Common myeloid progenitor, CD34-positive (primary cell): Measurements from ENCODE around the gene NANS.
"Not testable (repeated sequence)": the region's sequence is repeated elsewhere in the genome, so short reads cannot be mapped to it uniquely, and the experiment has no call there.

Experiments
- CTCF ChIA-PET: fragments of 350-600 bp; sonication (Branson Sonifier 250); formaldehyde crosslinking; loops from one replicate; lab custom pipeline; 2021; ENCODE audit warnings: antibody characterized with exemption; lab: Charles Lee
- POLR2A ChIA-PET: fragments of 350-600 bp; sonication (Branson Sonifier 250); formaldehyde crosslinking; loops from one replicate; lab custom pipeline; 2021; ENCODE audit warnings: antibody characterized with exemption; lab: Charles Lee
- DNase-seq, 3 donors: peaks; one replicate each; pipeline versions ENCODE4 v3.0.0 to v3.0.0-alpha.2; 2013
- H3K27ac ChIP-seq, 2 experiments: 1 replicate in 1 of 2; 2 replicates in 1 of 2; pipeline ENCODE4 v1.7.0; 2013; ENCODE audit warnings: inconsistent platforms in 2 of 2, low read length in 2 of 2, mild to moderate bottlenecking in 2 of 2, low read depth in 1 of 2, moderate library complexity in 1 of 2; ENCODE audit not compliant: severe bottlenecking in 2 of 2, insufficient read depth in 1 of 2, poor library complexity in 1 of 2
- H3K27me3 ChIP-seq, 5 experiments: replicated peaks in 2 of 5; 1 replicate in 3 of 5; 2 replicates in 2 of 5; pipeline versions ENCODE4 v1.6.1 to v1.7.0; 2013; ENCODE audit warnings: low read length in 4 of 5, mild to moderate bottlenecking in 2 of 5, moderate library complexity in 2 of 5, inconsistent platforms in 1 of 5; ENCODE audit not compliant: insufficient read depth in 5 of 5, control insufficient read depth in 4 of 5
- H3K36me3 ChIP-seq, 4 experiments: 1 replicate in 2 of 4; 2 replicates in 2 of 4; pipeline versions ENCODE4 v1.6.1 to v1.7.0; 2013; ENCODE audit warnings: low read length in 3 of 4, control low read depth in 1 of 4, mild to moderate bottlenecking in 1 of 4; ENCODE audit not compliant: control insufficient read depth in 4 of 4, insufficient read depth in 4 of 4
- H3K4me1 ChIP-seq, 4 experiments: 1 replicate in 3 of 4; 2 replicates in 1 of 4; pipeline versions ENCODE4 v1.6.1 to v1.7.1; 2013; ENCODE audit warnings: low read length in 3 of 4, mild to moderate bottlenecking in 3 of 4, control low read depth in 1 of 4, inconsistent platforms in 1 of 4, moderate library complexity in 1 of 4; ENCODE audit not compliant: control insufficient read depth in 4 of 4, insufficient read depth in 4 of 4; ENCODE audit errors: control extremely low read depth in 1 of 4
- H3K4me3 ChIP-seq, 7 experiments: 1 replicate in 4 of 7; 2 replicates in 3 of 7; pipeline versions ENCODE4 v1.5.1 to v1.7.0; 2013; ENCODE audit warnings: mild to moderate bottlenecking in 7 of 7, low read length in 6 of 7, moderate library complexity in 6 of 7, inconsistent platforms in 2 of 7, low read depth in 2 of 7, control low read depth in 1 of 7; ENCODE audit not compliant: insufficient read depth in 4 of 7, control insufficient read depth in 1 of 7; ENCODE audit errors: extremely low read depth in 1 of 7
- H3K9me3 ChIP-seq, 5 experiments: 1 replicate in 4 of 5; 2 replicates in 1 of 5; pipeline versions ENCODE4 v1.6.1 to v1.7.1; 2013; ENCODE audit warnings: low read length in 4 of 5, mild to moderate bottlenecking in 2 of 5, inconsistent platforms in 1 of 5, low read depth in 1 of 5, moderate library complexity in 1 of 5; ENCODE audit not compliant: control insufficient read depth in 4 of 5, insufficient read depth in 2 of 5; ENCODE audit errors: control extremely low read depth in 1 of 5
- WGBS: methylation state at CpG from one replicate; pipeline ENCODE4 v1.1.5; 2013; ENCODE audit not compliant: insufficient coverage; 5-methylcytosine and 5-hydroxymethylcytosine counted together

The NANS gene

DNA sequence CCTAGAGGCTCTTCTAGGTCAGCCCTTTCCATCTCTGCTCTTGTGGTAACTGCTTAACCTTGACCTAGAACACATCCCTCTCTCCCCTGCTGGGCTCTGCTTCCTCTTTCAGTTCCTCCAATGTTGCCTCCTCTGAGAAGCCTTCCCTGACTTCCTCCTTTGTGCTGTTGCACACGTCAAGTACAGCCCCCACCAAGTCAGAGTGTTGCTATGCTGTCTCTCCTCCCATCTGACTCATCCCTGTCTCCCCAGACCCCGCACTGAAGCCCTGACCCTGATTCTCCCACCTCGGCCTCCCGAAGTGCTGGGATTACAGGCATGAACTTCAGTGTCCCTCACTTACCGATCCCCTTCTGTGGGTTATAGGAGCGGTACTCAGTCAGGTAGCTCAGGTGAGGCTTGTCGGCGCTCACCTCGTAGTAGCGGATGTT, 72.9 kb downstream of the NANS start:
- 89% methylated on average over 4 of the region's 10 CpGs for whole genome bisulfite sequencing
- CTCF ChIA-PET, result interaction anchor here (0.7 kb wide), 1 partner anchor 18 kb away, joined by 3 read pairs; no protein-coding TSS in a partner anchor
- Histone ChIP-seq H3K27me3 (no peaks in the 10 kb centered on the region), H3K36me3 (peaks cover 0 to 8% (median 1%) of the 10 kb centered on the region in 4 experiments), H3K9me3 (no peaks in the 10 kb centered on the region), H3K4me3 (no peak overlapping the region), H3K4me1 (peaks cover 0 to 9% (median 0%) of the 10 kb centered on the region in 4 experiments), H3K27ac (no peak overlapping the region)
- DNase-seq, result peak in 2 of 3 donors; percentile 51 to 57
- POLR2A ChIA-PET, result no interaction called here

DNA sequence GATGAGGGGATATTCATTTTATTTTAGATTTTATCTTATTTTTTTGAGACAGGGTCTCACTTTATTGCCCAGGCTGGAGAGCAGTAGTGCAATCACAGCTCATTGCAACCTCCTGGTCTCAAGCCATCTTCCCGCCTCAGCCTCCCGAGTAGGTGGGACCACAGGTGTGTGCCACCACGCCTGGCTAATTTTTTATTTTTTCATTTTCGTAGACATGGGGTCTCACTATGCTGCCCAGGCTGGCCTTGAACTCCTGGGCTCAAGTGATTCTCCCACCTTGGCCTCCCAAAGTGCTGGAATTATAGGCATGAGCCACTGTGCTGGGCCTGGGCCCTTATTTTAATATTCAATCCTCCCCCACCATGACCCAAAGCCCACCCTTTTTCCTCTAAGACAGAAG, 73.5 kb downstream of the NANS start:
- H3K36me3 ChIP-seq, DNase-seq, CTCF ChIA-PET, POLR2A ChIA-PET, H3K9me3 ChIP-seq, H3K27ac ChIP-seq, H3K4me3 ChIP-seq, H3K27me3 ChIP-seq: not testable (repeated sequence)
- WGBS, result 99% methylated on average over 4 of the region's 4 CpGs
- H3K4me1 ChIP-seq, result peaks cover 0 to 13% (median 0%) of the 10 kb centered on the region in 4 experiments

DNA sequence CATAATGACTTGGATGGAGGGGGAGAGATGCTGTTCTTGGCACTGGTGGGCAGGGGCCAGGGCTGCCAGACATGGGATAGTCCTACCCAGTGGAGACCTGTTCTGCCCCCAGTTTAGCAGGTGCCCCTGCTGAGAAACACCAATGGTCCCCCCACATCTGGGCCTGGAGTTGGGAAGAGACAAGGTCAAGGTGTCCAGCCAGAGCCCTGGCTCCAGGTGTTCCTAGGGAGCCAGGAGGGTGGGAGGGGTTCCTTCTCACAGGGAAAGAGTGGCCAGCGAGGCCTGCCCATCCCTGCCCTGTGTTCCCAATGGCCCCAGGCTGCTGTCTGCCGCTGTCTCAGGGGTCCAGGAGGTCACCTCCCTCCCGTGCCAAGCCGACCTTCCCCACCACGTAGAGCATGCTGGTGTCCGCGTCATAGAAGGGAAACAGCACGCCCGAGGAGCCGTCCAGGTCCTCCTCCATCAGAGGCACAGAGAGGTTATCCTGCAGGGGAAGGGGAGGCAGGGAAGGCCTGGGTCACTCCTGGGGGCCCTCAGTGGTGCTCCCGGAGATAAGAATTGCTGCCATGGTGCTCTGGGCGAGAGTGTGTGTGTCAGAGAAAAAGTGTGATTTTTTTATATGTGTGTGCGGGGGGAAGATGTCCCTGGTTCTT, 74.2 kb downstream of the NANS start:
- ChIA-PET CTCF (no interaction called here), POLR2A (no interaction called here)
- DNase-seq, result no peak
- no peak overlapping the region for H3K4me3 ChIP-seq
- no peaks in the 10 kb centered on the region for H3K9me3 ChIP-seq
- 96% methylated on average over 10 of the region's 13 CpGs for WGBS
- no peak overlapping the region for H3K27ac ChIP-seq
- peaks cover 0 to 8% (median 3%) of the 10 kb centered on the region in 4 experiments for H3K36me3 ChIP-seq
- no peaks in the 10 kb centered on the region for H3K27me3 ChIP-seq
- peaks cover 0 to 13% (median 0%) of the 10 kb centered on the region in 4 experiments for H3K4me1 ChIP-seq

DNA sequence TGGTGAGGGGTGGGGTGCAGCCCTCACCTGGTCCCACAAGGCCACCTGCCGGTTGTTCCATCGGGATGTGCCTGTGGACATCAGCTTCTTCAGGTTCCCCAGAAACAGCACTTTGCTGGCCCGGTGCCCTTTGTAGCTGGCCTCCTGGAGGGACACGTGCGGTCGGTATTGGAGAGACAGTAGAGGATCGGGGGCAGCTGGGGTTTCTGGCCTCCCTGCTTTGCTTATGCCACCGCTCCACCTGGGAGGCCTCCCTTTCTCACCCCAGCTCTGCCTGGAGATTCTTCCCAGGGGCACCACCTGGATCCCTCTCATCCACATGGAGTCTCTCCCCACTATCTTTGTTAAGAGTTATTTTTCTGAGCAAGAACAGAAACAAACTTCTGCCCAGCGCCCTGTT, 75.6 kb downstream of the NANS start:
- peaks cover 0 to 6% (median 2%) of the 10 kb centered on the region in 4 experiments for H3K36me3 ChIP-seq
- no peak overlapping the region for H3K4me3 ChIP-seq
- no peaks in the 10 kb centered on the region for H3K9me3 ChIP-seq
- ChIA-PET POLR2A (no interaction called here), CTCF (interaction anchor here (1.5 kb wide), 1 partner anchor 130 kb away, joined by 3 read pairs; no protein-coding TSS in a partner anchor)
- no peak for DNase-seq
- 98% methylated on average over 9 of the region's 9 CpGs for WGBS
- H3K27ac ChIP-seq, result no peak overlapping the region
- H3K27me3 ChIP-seq, result no peaks in the 10 kb centered on the region
- H3K4me1 ChIP-seq, result peaks cover 0 to 13% (median 0%) of the 10 kb centered on the region in 4 experiments
